ENCODE data around the gene NXPH3.
A peak's percentile ranks its signal among the peaks of the same experiment; 100 is the strongest.

The NXPH3 gene

GRCh38 chr17:49630113-49630900 lies 54.6 kb downstream of the NXPH3 start:
- no peak for DNase-seq (ENCODE audit: low read depth)

GRCh38 chr17:49631496-49631895 lies 55.8 kb downstream of the NXPH3 start:
- peak; percentile 25 for DNase-seq (ENCODE audit: low read depth)

Data from amniotic epithelial cell (primary cell).